ENCODE data around the gene HSPA12A.

HSPA12A gene

GRCh38 chr10:116771101-116771958, 29.0 kb upstream of the HSPA12A start:
- peak; percentile 92 for DNase-seq

- no peak for DNase-seq
These were observed 27.9 kb upstream of the HSPA12A start for GRCh38 chr10:116770281-116770680.

- peak; percentile 54 for DNase-seq
These were observed 27.4 kb upstream of the HSPA12A start for GRCh38 chr10:116769791-116770190.

GRCh38 chr10:116769368-116769767, 27.0 kb upstream of the HSPA12A start:
- no peak for DNase-seq

- DNase-seq: no peak
These were observed 26.4 kb upstream of the HSPA12A start for GRCh38 chr10:116768786-116769185.

- peak; percentile 22 for DNase-seq
These were observed 24.7 kb upstream of the HSPA12A start for GRCh38 chr10:116766837-116767634.

GRCh38 chr10:116766241-116766827, 24.0 kb upstream of the HSPA12A start:
- no peak for DNase-seq

- no peak for DNase-seq
These were observed 23.3 kb upstream of the HSPA12A start for GRCh38 chr10:116765648-116766081.

GRCh38 chr10:116764979-116765378, 22.6 kb upstream of the HSPA12A start:
- DNase-seq: no peak

GRCh38 chr10:116763440-116763839, 21.1 kb upstream of the HSPA12A start:
- no peak for DNase-seq

- no peak for DNase-seq
These were observed 19.5 kb upstream of the HSPA12A start for GRCh38 chr10:116761883-116762282.

- DNase-seq: no peak
These were observed 18.6 kb upstream of the HSPA12A start for GRCh38 chr10:116760919-116761318.

GRCh38 chr10:116757246-116757645, 14.9 kb upstream of the HSPA12A start:
- DNase-seq: no peak

- no peak for DNase-seq
These were observed 13.9 kb upstream of the HSPA12A start for GRCh38 chr10:116756277-116756676.

- no peak for DNase-seq
These were observed 11.4 kb upstream of the HSPA12A start for GRCh38 chr10:116753759-116754158.

GRCh38 chr10:116752969-116753665, 10.8 kb upstream of the HSPA12A start:
- DNase-seq: no peak

- no peak for DNase-seq
These were observed 10.2 kb upstream of the HSPA12A start for GRCh38 chr10:116752563-116752962.

- no peak for DNase-seq
These were observed 6.1 kb upstream of the HSPA12A start for GRCh38 chr10:116748471-116748870.

- peak; percentile 38 for DNase-seq
These were observed 5.7 kb upstream of the HSPA12A start for GRCh38 chr10:116748041-116748440.

GRCh38 chr10:116747325-116747724, 5.0 kb upstream of the HSPA12A start:
- no peak for DNase-seq

GRCh38 chr10:116744885-116745284, 2.5 kb upstream of the HSPA12A start:
- no peak for DNase-seq

GRCh38 chr10:116744163-116744753, 1.9 kb upstream of the HSPA12A start:
- DNase-seq: no peak

Measured in fibroblast of skin of abdomen (primary cell).